GM19025 (cell line): Measurements from ENCODE around the gene P2RY6.
"Not testable (repeated sequence)": the region's sequence is repeated elsewhere in the genome, so short reads cannot be mapped to it uniquely, and the experiment has no call there.

ENCODE experiments used
- ATAC-seq: cut with Tn5 transposase; IDR thresholded peaks from one replicate; pipeline ENCODE4 v1.9.1; 2021; ENCODE audit warnings: mild to moderate bottlenecking, low read depth, moderate library complexity; ENCODE audit not compliant: unreplicated experiment

P2RY6 gene

DNA sequence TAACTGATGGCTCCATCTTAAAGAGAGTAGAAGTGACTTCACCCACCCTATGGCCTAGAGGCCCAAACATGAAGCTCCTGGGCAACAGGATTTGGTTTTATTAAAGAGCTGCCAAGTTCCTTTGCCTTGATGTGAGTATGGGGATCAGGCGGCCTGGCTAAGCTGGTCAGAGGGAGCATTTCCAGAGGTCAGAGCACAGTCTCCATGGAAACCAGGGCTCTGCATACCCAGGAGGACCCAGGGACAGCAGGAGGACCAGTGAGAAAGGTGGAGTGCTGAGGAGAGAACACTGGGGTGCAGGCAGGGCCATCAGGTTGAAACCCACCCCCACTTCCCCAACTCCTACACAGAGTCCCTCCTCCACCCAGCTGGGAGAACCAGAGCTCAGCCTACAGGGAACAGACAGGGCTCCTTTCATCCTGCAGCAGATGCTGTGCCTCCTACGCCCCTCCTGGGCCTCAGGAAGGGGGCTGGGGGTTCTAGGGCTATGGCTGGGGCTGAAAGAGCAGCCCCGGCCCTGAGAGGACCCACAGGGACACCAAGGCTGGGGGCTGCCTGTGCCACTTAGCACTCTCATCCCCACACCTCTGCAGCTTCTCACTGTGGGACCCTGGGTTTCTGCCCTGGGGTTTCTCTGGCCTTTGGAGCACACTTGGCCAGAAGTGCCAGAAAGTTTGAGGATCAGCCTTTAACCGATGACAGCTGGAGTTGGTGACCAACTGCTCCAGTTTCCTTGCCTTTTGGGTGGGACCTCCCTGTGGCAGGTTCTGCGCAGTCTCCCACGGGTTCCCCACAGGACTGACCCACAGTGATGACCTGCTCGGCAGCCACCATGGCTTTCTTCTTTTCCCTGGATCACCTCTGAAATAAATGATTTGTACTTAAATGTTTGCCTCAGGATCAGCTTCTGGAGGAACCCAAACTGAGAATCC, 13.8 kb upstream of the P2RY6 start:
- no peak for ATAC-seq

- ATAC-seq = no peak
These were observed 12.6 kb upstream of the P2RY6 start for GRCh38 chr11:73259406-73260126.

DNA sequence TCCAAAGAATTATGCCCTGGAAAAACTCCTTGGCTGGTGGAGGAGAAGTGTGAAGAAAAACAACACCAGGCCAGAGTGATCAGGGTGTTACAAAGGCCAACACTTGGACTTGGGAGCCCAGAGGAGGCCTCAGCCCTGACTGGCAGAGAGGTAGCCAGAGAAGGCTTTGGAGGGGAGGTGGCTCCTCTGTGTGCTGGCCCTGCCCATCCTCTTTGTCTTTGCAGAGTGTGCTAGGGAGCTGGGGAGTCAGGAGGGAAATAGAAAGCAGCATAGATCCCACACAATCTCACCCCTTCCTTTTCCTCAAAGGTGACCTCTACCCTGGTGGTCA, 12.0 kb upstream of the P2RY6 start:
- ATAC-seq = no peak

GRCh38 chr11:73262851-73263495, 9.2 kb upstream of the P2RY6 start:
- ATAC-seq = no peak

GRCh38 chr11:73263640-73264039, 8.5 kb upstream of the P2RY6 start:
- no peak for ATAC-seq

DNA sequence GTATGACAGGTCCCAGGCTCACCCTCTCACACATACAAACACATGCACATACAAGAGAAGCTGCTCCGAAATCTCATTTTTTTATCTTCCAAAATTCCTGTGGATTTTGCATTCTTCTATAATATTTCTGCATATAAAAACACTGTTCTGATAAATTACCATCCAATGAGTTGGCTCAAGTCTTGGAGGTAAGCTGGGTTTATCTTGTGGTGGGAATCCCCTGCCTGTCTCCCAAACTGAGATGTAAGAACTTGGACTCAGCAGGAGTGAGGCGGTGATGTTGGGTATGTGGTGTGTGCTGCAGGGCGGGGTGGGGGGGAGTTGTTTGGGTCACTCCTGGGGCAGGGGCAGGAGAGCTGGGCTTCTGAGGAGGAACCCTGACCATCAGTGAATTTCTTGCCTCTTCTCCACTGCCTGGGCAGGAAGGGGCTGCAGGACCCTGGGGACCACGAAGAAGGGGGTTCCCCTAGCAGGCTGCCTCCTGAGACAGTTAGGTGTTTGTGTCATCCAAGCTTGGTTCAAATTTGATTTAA, 6.8 kb upstream of the P2RY6 start:
- ATAC-seq = no peak

DNA sequence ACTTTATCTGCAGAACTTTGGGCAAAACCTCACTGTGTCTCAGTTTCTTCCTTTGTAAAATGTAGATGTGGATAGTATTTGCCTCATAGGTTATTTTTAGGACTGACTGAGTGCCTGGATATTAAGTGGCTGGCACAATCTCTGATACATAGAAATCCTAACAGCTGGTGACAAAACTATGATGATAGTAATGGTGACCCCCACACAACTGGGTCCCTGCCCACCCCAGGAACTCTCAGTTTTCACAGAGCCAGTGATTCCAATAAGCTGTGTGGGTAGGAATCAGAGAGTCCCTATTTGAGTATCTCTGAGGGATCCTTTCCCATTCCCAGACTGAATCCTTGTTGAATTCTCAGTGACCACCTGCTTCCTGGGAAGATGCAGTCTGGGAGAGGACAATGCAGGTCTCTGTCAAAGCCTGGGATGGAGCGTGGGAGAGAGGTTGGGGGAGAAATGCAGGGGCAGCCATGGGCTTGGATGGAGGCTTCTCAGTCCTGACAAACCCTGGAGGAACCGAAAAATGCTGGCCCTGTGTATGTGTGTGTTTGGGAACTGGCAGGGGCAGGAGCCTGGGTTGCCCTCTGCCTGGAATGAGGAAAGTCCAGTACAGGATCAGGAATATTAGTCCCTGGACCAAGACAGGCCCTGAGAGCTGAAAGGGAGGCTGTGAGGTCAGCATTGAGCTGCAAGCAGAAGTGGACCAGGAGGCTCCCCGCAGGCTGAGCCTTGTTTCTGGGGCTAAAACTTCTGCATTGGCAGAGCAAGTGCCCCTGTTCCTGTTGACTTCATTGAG, 6.1 kb upstream of the P2RY6 start:
- no peak for ATAC-seq

- no peak for ATAC-seq
These were observed 5.5 kb upstream of the P2RY6 start for GRCh38 chr11:73266646-73267020.

DNA sequence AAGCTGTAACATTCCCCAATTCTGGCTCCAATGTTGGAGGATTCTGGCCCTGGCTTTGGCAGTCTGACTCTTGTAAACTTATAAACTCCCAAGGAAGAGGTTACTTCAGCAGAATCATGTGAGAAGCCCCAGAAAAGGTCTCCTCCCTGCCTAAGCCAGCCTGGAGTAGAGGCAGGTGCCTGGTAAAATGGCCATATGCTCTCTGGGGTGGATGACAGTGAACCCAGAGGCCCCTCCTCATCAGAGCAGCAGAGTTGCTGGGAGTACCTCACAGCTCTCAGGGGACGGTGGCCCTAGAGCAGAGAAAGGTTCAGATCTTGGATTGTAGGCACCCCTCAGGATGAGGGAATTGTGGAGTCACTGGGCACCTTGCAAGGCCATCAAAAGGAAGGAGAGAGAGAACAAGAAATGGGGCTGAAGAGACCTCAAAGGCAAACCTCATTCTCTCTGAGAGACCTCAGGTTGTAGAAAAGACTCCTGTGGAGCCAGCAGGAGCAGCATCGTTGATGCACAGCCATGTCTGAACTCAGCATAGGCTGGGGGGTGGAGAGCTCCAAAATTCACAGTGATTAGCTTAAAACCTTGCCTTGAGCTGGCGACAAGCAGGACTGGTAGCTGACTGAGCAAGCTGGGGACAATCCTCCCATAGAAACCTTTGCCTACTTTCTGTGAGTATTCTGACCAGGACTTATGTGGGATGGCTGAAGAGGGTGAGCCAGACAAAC, 4.9 kb upstream of the P2RY6 start:
- no peak for ATAC-seq

- no peak for ATAC-seq
These were observed 4.1 kb upstream of the P2RY6 start for GRCh38 chr11:73267906-73268540.

DNA sequence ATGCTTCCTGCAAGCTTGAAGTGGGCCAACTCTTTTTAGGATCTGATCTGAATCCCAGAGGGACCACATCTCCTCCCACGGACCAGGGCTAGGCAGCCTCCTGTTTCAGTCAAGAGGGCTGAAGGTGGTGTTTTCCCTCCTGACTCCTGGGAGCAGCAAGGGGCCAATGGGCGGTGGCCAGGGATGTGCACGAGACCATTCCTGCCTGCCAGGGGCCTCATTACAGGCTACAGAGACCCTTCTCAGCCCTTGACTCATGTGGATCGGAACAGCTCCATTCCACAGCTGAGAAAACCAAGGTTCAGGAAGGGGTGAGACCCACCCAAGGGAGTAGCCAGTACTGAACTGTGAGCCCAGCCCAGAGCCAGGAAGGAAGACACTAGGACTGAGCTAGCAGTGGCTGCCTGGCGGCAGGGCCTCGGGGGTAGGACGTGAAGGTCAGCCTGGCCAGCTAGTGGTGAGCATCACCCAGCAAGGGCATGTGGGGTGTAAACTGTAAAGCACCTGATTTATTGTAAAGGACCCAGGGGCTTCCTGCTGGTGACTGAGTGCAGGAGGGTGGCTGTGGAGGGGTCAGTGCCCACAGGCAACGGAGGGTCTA, 3.4 kb upstream of the P2RY6 start:
- no peak for ATAC-seq

- ATAC-seq = no peak
These were observed 2.6 kb upstream of the P2RY6 start for GRCh38 chr11:73269459-73270015.

GRCh38 chr11:73270016-73270854, 1.9 kb upstream of the P2RY6 start:
- ATAC-seq = no peak

GRCh38 chr11:73270855-73271477, 1.2 kb upstream of the P2RY6 start:
- no peak for ATAC-seq

- ATAC-seq = not testable (repeated sequence)
These were observed 666 bp upstream of the P2RY6 start for GRCh38 chr11:73271478-73271865.

- no peak for ATAC-seq
These were observed 521 bp downstream of the P2RY6 start for GRCh38 chr11:73272680-73273038.

- ATAC-seq = no peak
These were observed 1.2 kb downstream of the P2RY6 start for GRCh38 chr11:73273222-73273895.
